GM13976 (cell line): Measurements from ENCODE around the gene POFUT2.

ENCODE experiments used
- DNase-seq: peaks from one replicate; pipeline ENCODE4 v3.0.0; 2012; ENCODE audit warnings: low spot score
- CTCF ChIP-seq: IDR thresholded peaks from 2 replicates; pipeline ENCODE4 v1.5.1; 2012; ENCODE audit warnings: borderline replicate concordance, mild to moderate bottlenecking; ENCODE audit not compliant: insufficient read depth; ENCODE audit errors: extremely low read depth, missing control alignments, control extremely low read depth
- in situ Hi-C: fragments of 300-500 bp; cut with MboI; formaldehyde crosslinking; loops from one replicate; pipeline ENCODE4 v1.12.0; 2022; ENCODE audit warnings: low sequenced_read_pairs, mixed read lengths, inconsistent platforms; ENCODE audit not compliant: unreplicated experiment

The POFUT2 gene

GRCh38 chr21:45334591-45335081 is 46.9 kb upstream of the POFUT2 start:
- in situ Hi-C loops, result no loop called here
- no peak for DNase-seq
- no peak for TF ChIP-seq CTCF

DNA sequence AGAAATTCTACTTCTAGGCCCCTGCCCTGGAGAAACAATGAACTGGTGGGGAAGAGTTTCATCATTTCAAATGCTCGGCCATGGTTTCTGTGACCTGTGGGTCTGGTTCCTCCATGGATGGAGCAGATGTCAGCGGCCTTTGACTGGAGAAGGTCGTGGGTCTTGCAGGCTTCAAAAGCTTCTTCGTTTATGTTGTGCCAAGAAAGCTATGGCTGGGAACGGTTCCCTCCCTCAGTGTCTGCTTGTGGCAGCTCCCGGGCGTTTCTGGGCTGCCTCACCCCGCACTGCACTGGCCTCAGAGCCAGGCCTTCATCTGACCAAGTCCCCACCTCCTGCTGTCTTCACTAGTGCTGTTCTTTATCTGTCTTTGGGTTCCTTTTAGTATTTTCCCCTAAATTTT is 46.4 kb upstream of the POFUT2 start:
- in situ Hi-C loops, result no loop called here
- no peak for TF ChIP-seq CTCF
- DNase-seq, result no peak

DNA sequence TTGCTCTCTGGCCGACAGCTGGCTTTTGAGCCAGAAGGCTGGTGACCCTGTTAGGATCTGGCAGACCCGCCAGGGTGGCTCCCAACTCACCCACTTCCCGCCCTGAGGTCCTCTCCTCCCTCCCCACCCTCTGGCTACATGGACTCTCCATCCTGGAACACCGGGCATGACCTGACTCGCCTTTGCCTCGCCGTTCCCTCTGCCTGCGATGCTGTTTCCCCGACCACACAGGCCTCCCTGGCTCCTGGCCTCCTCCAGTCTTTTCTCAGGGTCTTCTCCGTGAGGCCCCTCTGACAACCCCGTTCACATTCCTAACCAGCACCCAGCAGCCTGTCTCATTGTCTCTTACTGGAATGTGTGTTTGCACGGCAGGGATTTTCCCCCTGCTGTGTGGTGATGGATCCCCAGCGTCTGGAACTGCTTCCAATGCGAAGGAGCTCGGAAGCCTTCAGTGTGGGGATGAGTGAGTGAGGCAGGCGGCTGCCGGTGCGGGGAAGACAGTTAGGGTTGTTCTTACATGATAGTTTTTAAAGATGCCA is 46.0 kb upstream of the POFUT2 start:
- no peak for TF ChIP-seq CTCF
- in situ Hi-C loops, result no loop called here
- DNase-seq, result no peak

GRCh38 chr21:45332981-45333582 is 45.4 kb upstream of the POFUT2 start:
- in situ Hi-C loops, result no loop called here
- TF ChIP-seq CTCF, result no peak

GRCh38 chr21:45332415-45332814 is 44.7 kb upstream of the POFUT2 start:
- no peak for DNase-seq
- in situ Hi-C loops, result no loop called here
- no peak for TF ChIP-seq CTCF

More at GRCh38 chr21:45332981-45333582, 45.4 kb upstream of the POFUT2 start:
- no peak for DNase-seq

- in situ Hi-C loops, result no loop called here
- DNase-seq, result no peak
- no peak for TF ChIP-seq CTCF
These were observed 43.9 kb upstream of the POFUT2 start for GRCh38 chr21:45331531-45332147.
